GM12878 (cell line): ENCODE measurements around the gene RPA3.

Experiments used
- CEBPB ChIP-seq, 2 experiments: fragments of 150-350 bp in 1 of 2; IDR thresholded peaks; 2 replicates each; pipeline ENCODE4 v1.6.1; 2012 to 2014; ENCODE audit warnings: low read depth in 2 of 2, low read length in 2 of 2, borderline replicate concordance in 1 of 2, inconsistent platforms in 1 of 2
- CHD4 ChIP-seq: fragments of 200-600 bp; sonication (generic); IDR thresholded peaks from 2 replicates; pipeline ENCODE4 v1.6.1; 2016; ENCODE audit warnings: mild to moderate bottlenecking
- GABPA ChIP-seq: IDR thresholded peaks from 2 replicates; pipeline ENCODE4 v1.6.1; 2014; ENCODE audit warnings: antibody characterized with exemption, low read depth, mild to moderate bottlenecking, inconsistent platforms
- NR2C2 ChIP-seq: IDR thresholded peaks from 2 replicates; pipeline ENCODE4 v1.6.1; 2011; ENCODE audit warnings: borderline replicate concordance, low read depth; ENCODE audit not compliant: control insufficient read depth, insufficient read length
- RAD51 ChIP-seq: fragments of 450-650 bp; IDR thresholded peaks from 2 replicates; pipeline ENCODE4 v1.6.1; 2016; ENCODE audit warnings: moderate library complexity, mild to moderate bottlenecking, inconsistent platforms
- ZBTB33 ChIP-seq: fragments of 450-650 bp; IDR thresholded peaks from 2 replicates; pipeline ENCODE4 v1.6.1; 2017; ENCODE audit warnings: mild to moderate bottlenecking

GRCh38 chr7:7607010-7607409 lies 111.4 kb downstream of the RPA3 start:
- TF ChIP-seq RAD51: no peak
- no peak for TF ChIP-seq NR2C2
- no peak for TF ChIP-seq CHD4
- no peak for TF ChIP-seq CEBPB (IDR thresholded peaks at IDR 0.05; ENCODE audit: borderline replicate concordance in 1 of 2, low read depth in 2 of 2, low read length in 2 of 2)
- TF ChIP-seq GABPA: no peak
- no peak for TF ChIP-seq ZBTB33
